Kidney (tissue), 14 donors: Measurements from ENCODE around the gene KAT7. TPM values are rescaled to one million over a fixed set of nuclear protein-coding genes. Genes with fewer than 3 reads are reported as not detected.
A peak's percentile ranks its signal among the peaks of the same experiment; 100 is the strongest.

Source experiments
- DNase-seq, 5 donors: peaks; one replicate each; pipeline ENCODE4 v3.0.0-alpha.2; 2013 to 2020
- FAIRE-seq: peaks from 2 replicates; lab custom pipeline; 2012; peaks lifted over from hg19 to GRCh38; lab: Jason Lieb, UNC
- H3K27ac ChIP-seq, 2 donors: one replicate each; pipeline ENCODE4 v1.7.0; 2013; ENCODE audit warnings: low read depth in 2 of 2, low read length in 2 of 2, inconsistent platforms in 1 of 2
- H3K27me3 ChIP-seq: one replicate; pipeline ENCODE4 v1.7.1; 2013; ENCODE audit warnings: low read length, inconsistent platforms; ENCODE audit not compliant: control insufficient read depth, insufficient read depth
- H3K36me3 ChIP-seq, 3 donors: one replicate each; pipeline versions ENCODE4 v1.7.0 to v1.7.1; 2013; ENCODE audit warnings: low read length in 3 of 3, control low read depth in 1 of 3, inconsistent platforms in 1 of 3; ENCODE audit not compliant: insufficient read depth in 3 of 3, control insufficient read depth in 2 of 3
- H3K4me1 ChIP-seq, 3 donors: one replicate each; pipeline versions ENCODE4 v1.7.0 to v1.7.1; 2013; ENCODE audit warnings: low read length in 3 of 3, inconsistent platforms in 1 of 3, low read depth in 1 of 3; ENCODE audit not compliant: control insufficient read depth in 2 of 3, insufficient read depth in 2 of 3
- H3K4me3 ChIP-seq, 3 donors: one replicate each; pipeline versions ENCODE4 v1.7.0 to v1.8.1; 2013; ENCODE audit warnings: low read length in 3 of 3, control low read depth in 1 of 3, inconsistent platforms in 1 of 3
- H3K9ac ChIP-seq, 3 donors: one replicate each; pipeline versions ENCODE4 v1.7.0 to v1.7.1; 2013; ENCODE audit warnings: low read length in 3 of 3, control low read depth in 1 of 3, inconsistent platforms in 1 of 3
- H3K9me3 ChIP-seq, 3 donors: one replicate each; pipeline versions ENCODE4 v1.7.0 to v1.7.1; 2013; ENCODE audit warnings: low read length in 3 of 3, control low read depth in 1 of 3, inconsistent platforms in 1 of 3; ENCODE audit not compliant: control insufficient read depth in 2 of 3, insufficient read depth in 1 of 3
- CTCF ChIP-seq: IDR thresholded peaks from 3 replicates; pipeline ENCODE4 v1.5.1; 2012; ENCODE audit warnings: mild to moderate bottlenecking, moderate library complexity, borderline replicate concordance; ENCODE audit not compliant: insufficient read depth; ENCODE audit errors: extremely low read depth
- intact Hi-C: fragments of 100-400 bp; cut with DNase I; formaldehyde crosslinking; loops from one replicate; pipeline ENCODE4 v1.11.1; 2022
- polyA plus RNA-seq: library from polyadenylated mRNA; stranded (reverse); fragments of 350-450 nt; fragmentation: Illumina TruSeq; extraction: RNeasy Lipid Tissue Mini Kit (QIAGEN cat#74804); gene quantifications from one replicate; pipeline ENCODE4 v1.2.3, GENCODE V29; 2014; ENCODE audit warnings: low read depth, low replicate concordance; ENCODE audit not compliant: insufficient read depth
- total RNA-seq: library from RNA; stranded (reverse); fragmentation: NEBNext Ultra II Directional; extraction: Animal tissue kit (Norgen Biotek cat#: 25700); gene quantifications from one replicate; pipeline ENCODE4 v1.2.1, GENCODE V29; 2021
- donor health status: control.
- donor health status: control.
- donor health status: control.
- donor health status: control.
- donor health status: control.
- donor health status: DM: yes; HTN: yes; CAD: no.
- donor health status: Normal renal cell carcinoma (clear cell type).

Gene KAT7
- total and polyA plus RNA-seq, 2 donors from 2014 or later, result 18.4 to 76.9 TPM

DNA sequence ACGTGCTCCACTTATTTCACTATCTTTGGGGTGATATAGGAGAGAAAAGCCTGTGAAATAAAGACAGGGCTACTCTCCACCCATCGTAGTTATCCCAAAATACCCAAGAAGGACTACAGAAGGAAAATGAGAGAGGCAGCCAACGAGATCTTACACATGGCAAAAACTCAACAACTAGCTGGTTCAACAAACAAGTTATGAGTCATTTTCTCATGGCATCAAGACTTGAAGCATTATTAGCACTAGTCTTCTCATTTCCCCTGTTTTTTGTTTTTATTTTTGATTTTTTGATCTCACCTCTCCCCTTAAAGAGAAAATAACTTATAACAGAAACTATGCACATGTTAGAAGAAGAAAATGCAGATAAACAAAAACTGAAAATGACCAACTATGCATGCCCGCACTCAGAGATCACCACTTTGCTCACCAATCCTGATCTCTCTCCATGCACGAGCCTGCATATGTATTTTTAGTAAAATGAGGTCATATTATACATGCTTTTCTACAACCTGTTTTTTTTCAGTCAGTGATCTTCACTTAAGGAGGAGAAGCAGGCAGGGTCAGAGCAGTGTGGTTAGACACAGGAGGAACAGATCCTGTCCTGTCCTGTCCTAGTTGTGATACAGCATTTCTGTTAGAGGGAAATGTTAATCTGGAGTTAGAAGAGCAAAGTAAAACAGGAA, 47.3 kb upstream of the KAT7 start:
- Histone ChIP-seq H3K36me3 (no peaks in the 10 kb centered on the region), H3K27ac (peak overlapping the region; percentile 37 to 67), H3K4me3 (no peak overlapping the region), H3K4me1 (peaks cover 0 to 14% (median 11%) of the 10 kb centered on the region in 3 donors), H3K27me3 (no peaks in the 10 kb centered on the region), H3K9me3 (no peaks in the 10 kb centered on the region), H3K9ac (no peak overlapping the region)
- no peak for TF ChIP-seq CTCF
- intact Hi-C loops, result no loop called here
- FAIRE-seq, result no peak
- no peak for DNase-seq

- Histone ChIP-seq H3K9ac (no peak overlapping the region), H3K27me3 (no peaks in the 10 kb centered on the region), H3K4me1 (peaks cover 0 to 14% (median 11%) of the 10 kb centered on the region in 3 donors), H3K36me3 (no peaks in the 10 kb centered on the region), H3K9me3 (no peaks in the 10 kb centered on the region), H3K4me3 (no peak overlapping the region), H3K27ac (no peak overlapping the region)
- intact Hi-C loops, result no loop called here
- DNase-seq (no peak), FAIRE-seq (no peak)
- no peak for TF ChIP-seq CTCF
Observed at GRCh38 chr17:49741692-49742076, 46.8 kb upstream of the KAT7 start.

DNA sequence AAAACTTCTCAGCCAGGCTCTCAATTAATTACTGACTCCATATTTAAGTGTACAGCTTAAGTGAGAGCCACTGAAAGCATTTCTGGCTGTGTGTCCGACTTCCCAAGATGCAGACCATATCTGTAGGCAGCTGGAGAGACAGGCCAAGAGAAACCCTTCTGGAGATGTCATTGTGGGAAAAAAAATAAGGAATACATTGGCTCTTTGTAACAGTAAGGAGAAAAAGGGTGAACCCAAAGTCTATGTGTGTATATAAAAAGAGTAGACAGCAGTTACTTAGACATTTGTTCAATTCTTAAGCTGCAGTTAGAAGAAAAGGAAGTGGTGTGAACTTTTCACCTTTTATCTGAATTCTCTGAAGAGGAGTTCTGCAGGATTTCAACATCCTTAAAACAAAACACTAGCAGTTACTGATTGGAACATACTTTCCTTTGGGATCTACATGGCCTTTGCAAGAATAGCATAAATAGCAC, 46.3 kb upstream of the KAT7 start:
- Histone ChIP-seq H3K27me3 (no peaks in the 10 kb centered on the region), H3K9me3 (no peaks in the 10 kb centered on the region), H3K9ac (no peak overlapping the region), H3K27ac (no peak overlapping the region), H3K4me3 (no peak overlapping the region), H3K4me1 (peaks cover 0 to 17% (median 16%) of the 10 kb centered on the region in 3 donors), H3K36me3 (no peaks in the 10 kb centered on the region)
- FAIRE-seq (no peak), DNase-seq (peak in 1 of 5 donors; percentile 23)
- TF ChIP-seq CTCF, result no peak
- intact Hi-C loops, result no loop called here
